AG09309 (cell line): ENCODE results near the gene KLHDC1.

Source experiments
- DNase-seq: peaks from one replicate; pipeline ENCODE4 v3.0.0-alpha.2; 2010; ENCODE audit warnings: low read depth
- H3K4me3 ChIP-seq: 2 replicates; pipeline ENCODE4 v1.5.1; 2011; ENCODE audit warnings: mild to moderate bottlenecking, low read depth, low read length, moderate library complexity; ENCODE audit not compliant: control insufficient read depth
- TF ChIP-seq, protein P1 (sequence below): IDR thresholded peaks from 2 replicates; pipeline ENCODE4 v1.5.1; 2011; ENCODE audit warnings: mild to moderate bottlenecking, low read depth, low read length, inconsistent platforms; ENCODE audit not compliant: insufficient read depth, control insufficient read depth; ENCODE audit errors: missing control alignments

The KLHDC1 gene

DNA sequence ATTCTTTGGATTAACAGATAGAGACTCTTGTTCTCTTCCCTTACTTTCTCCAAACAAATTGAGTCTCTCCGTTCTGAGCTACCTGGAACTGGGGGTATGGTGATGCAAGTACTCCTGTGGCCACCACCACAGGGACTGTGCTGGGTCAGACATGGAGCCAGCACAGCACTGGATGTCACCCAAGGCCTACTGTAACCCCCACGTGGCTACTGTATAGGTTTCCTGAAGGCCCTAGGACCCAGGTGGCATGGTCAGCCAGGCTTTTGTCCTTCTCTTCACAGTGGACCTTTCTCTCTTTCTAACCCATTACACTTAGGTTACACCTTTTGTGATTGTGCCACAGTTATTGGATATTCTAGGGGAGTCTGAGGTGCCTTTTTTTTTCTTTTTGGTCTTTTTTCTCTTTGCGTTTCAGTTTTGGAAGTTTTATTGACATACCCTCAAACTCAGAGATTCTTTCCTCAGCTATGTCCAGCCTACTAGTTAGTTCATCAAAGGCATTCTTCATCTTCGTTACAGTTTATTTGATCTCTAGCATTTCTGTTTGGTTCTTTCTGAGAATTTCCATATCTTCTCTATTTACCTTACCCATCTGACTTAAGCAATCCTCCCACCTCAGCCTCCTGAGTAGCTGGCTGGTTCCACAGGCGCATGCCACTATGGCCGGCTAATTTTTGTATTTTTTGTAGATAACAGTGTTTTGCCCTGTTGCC lies 69.1 kb downstream of the KLHDC1 start:
- TF ChIP-seq, protein P1, sequence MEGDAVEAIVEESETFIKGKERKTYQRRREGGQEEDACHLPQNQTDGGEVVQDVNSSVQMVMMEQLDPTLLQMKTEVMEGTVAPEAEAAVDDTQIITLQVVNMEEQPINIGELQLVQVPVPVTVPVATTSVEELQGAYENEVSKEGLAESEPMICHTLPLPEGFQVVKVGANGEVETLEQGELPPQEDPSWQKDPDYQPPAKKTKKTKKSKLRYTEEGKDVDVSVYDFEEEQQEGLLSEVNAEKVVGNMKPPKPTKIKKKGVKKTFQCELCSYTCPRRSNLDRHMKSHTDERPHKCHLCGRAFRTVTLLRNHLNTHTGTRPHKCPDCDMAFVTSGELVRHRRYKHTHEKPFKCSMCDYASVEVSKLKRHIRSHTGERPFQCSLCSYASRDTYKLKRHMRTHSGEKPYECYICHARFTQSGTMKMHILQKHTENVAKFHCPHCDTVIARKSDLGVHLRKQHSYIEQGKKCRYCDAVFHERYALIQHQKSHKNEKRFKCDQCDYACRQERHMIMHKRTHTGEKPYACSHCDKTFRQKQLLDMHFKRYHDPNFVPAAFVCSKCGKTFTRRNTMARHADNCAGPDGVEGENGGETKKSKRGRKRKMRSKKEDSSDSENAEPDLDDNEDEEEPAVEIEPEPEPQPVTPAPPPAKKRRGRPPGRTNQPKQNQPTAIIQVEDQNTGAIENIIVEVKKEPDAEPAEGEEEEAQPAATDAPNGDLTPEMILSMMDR, result no peak
- no peak for DNase-seq
- H3K4me3 ChIP-seq, result no peak overlapping the region

- TF ChIP-seq, protein P1, result no peak
- no peak for DNase-seq
- peak overlapping the region; percentile 93 for H3K4me3 ChIP-seq
These were observed 73.9 kb downstream of the KLHDC1 start for GRCh38 chr14:49766839-49767238.

GRCh38 chr14:49767270-49767570 lies 74.3 kb downstream of the KLHDC1 start:
- peak overlapping the region; percentile 93 for H3K4me3 ChIP-seq
- no peak for DNase-seq
- TF ChIP-seq, protein P1, result no peak

DNA sequence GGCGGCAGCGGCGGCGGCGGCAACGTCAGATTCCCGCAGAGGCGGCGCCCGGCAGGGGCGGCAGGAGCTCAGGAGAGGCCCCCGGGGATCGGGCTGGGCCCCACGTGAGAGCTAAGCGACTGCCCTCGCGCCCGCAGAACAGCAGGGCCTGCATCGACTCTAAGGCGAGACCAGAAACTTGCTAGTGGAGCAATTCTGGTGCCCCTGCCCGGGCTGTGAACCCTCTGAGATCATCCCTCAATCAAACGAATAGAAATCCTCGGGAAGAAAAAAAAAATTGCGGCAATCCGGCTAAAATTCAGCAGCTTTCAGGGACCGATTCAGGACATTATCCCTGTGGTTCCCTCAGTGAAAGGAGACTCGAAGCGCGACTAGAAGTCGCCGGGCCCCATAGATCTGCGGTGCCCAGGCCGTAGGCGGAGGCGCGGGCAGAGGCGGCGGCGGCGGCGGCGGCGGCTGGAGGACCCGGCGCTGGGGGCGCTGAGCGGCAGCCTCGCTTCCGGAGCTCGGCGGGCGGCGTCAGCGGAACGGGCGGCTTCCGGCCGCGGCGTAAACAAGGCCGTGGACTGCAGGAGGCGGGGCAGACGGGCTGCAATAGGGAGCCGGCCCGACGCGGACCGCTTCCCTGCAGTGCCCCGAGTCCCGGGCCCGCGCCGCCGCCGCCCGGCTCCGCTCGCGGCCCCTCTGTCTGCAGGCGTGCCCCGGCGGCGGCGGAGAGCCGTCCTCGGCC lies 74.8 kb downstream of the KLHDC1 start, which contains the start of gene KLHDC2:
Gene KLHDC2 (plus strand): TSS at position 583 of the 730 bp plus-strand sequence. CDS start 316 bp downstream, outside the sequence.
- TF ChIP-seq, protein P1, result no peak
- peak; percentile 58 for DNase-seq
- H3K4me3 ChIP-seq, result peak within 1 kb of the TSS; percentile 93

DNA sequence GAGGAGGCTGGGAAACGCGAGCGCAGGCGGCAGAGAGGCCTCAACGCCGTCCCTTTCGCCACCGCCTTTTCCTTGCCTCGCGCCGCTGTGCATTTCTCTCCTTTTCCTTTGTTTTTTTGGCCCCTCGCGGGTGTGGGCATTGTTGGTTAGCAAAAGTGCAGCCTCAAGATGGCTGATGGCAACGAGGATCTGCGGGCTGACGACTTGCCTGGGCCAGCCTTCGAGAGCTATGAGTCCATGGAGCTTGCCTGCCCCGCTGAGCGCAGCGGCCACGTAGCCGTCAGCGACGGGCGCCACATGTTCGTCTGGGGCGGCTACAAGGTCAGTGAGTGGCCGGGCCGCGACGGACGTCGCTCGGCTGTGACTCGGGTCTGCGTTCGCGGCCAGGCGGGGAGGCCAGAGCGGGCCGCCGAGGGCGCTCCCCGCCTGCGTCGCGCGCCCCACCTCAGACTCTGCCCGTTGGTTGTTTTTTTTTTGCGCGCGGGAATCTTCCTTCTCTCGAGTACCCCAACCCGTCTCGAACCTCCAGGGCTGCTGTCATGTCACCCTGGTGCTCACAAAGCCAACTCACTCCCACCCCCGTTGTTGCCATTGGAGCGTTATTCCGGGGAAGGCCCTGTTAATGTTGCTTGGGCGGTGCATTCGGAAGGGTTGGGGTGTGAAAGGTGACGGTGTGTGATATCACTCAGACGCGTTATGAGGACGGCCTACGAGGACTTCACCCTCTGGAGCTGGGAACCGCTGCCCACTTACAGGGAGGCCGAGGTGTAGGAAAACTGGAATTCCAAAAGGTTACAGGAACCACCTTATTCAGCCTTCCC lies 75.6 kb downstream of the KLHDC1 start:
- TF ChIP-seq, protein P1, result no peak
- DNase-seq, result no peak

DNA sequence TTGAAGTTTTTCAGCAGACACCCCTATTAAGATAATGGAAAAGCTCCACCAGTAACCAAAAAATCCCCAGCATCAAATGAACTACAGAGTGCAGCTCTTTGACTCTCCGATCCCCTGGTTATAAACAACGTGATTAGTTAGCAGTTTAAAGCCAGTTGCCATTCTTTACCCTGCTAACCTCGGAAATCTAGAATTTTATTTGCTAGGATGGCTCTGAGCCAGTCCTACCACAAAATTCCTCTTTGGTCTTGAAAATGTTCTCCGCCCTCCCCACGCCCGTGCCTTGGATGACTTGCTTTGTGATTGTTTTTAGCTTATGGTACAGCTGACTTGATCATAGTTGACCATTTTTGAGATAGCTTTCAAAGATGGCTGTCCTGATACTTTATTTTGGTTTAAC lies 76.3 kb downstream of the KLHDC1 start:
- TF ChIP-seq, protein P1, result no peak
- peak overlapping the region; percentile 93 for H3K4me3 ChIP-seq
- DNase-seq, result no peak

More for the DNA sequence above, 75.6 kb downstream of the KLHDC1 start:
- H3K4me3 ChIP-seq, result peak overlapping the region; percentile 93
